Stimulated activated naive CD4-positive, alpha-beta T cell treated with Interleukin-2 at 50 U/mL for 16 hours (primary cell): ENCODE results near the gene SCNN1A.
A peak's percentile ranks its signal among the peaks of the same experiment; 100 is the strongest.

Source experiments
- DNase-seq: peaks from one replicate; lab custom pipeline; 2025; lab: John Stamatoyannopoulos, UW

Gene SCNN1A

GRCh38 chr12:6368906-6369525, 6.3 kb downstream of the SCNN1A start:
- DNase-seq = no peak

GRCh38 chr12:6367969-6368892, 7.1 kb downstream of the SCNN1A start:
- DNase-seq = no peak

GRCh38 chr12:6367065-6367968, 8.0 kb downstream of the SCNN1A start:
- DNase-seq = no peak

- DNase-seq = no peak
Measured at GRCh38 chr12:6364044-6364374, 11.4 kb downstream of the SCNN1A start.

- DNase-seq = peak; percentile 64
Measured at GRCh38 chr12:6363330-6364043, 11.9 kb downstream of the SCNN1A start.

- DNase-seq = no peak
Measured at GRCh38 chr12:6363010-6363329, 12.4 kb downstream of the SCNN1A start.

- no peak for DNase-seq
Measured at GRCh38 chr12:6362403-6362802, 13.0 kb downstream of the SCNN1A start.

GRCh38 chr12:6361834-6362233, 13.5 kb downstream of the SCNN1A start:
- DNase-seq = no peak

- DNase-seq = no peak
Measured at GRCh38 chr12:6360578-6361490, 14.5 kb downstream of the SCNN1A start.

GRCh38 chr12:6360080-6360571, 15.2 kb downstream of the SCNN1A start:
- no peak for DNase-seq

- DNase-seq = no peak
Measured at GRCh38 chr12:6358881-6359280, 16.5 kb downstream of the SCNN1A start.

GRCh38 chr12:6356374-6356820, 19.0 kb downstream of the SCNN1A start:
- no peak for DNase-seq

- no peak for DNase-seq
Measured at GRCh38 chr12:6355491-6356373, 19.6 kb downstream of the SCNN1A start.

GRCh38 chr12:6354495-6355393, 20.6 kb downstream of the SCNN1A start:
- no peak for DNase-seq

- no peak for DNase-seq
Measured at GRCh38 chr12:6352193-6353173, 22.9 kb downstream of the SCNN1A start.

GRCh38 chr12:6351622-6352021, 23.7 kb downstream of the SCNN1A start:
- no peak for DNase-seq
